Activated T-cell treated with anti-CD3 and anti-CD28 coated beads for 24 hours (primary cell): Measurements from ENCODE around the gene LMLN.
A peak's percentile ranks its signal among the peaks of the same experiment; 100 is the strongest.
"Not testable (repeated sequence)": the region's sequence is repeated elsewhere in the genome, so short reads cannot be mapped to it uniquely, and the experiment has no call there.

Experiments used
- DNase-seq: peaks from one replicate; pipeline ENCODE4 v3.0.0-alpha.2; 2020; ENCODE audit warnings: low read depth

Gene LMLN

GRCh38 chr3:197959891-197960693, at the start of gene LMLN:
TSS of gene LMLN (plus strand) at chr3:197960217. CDS start at chr3:197960246, 29 bp downstream.
- peak; percentile 94 for DNase-seq

DNA sequence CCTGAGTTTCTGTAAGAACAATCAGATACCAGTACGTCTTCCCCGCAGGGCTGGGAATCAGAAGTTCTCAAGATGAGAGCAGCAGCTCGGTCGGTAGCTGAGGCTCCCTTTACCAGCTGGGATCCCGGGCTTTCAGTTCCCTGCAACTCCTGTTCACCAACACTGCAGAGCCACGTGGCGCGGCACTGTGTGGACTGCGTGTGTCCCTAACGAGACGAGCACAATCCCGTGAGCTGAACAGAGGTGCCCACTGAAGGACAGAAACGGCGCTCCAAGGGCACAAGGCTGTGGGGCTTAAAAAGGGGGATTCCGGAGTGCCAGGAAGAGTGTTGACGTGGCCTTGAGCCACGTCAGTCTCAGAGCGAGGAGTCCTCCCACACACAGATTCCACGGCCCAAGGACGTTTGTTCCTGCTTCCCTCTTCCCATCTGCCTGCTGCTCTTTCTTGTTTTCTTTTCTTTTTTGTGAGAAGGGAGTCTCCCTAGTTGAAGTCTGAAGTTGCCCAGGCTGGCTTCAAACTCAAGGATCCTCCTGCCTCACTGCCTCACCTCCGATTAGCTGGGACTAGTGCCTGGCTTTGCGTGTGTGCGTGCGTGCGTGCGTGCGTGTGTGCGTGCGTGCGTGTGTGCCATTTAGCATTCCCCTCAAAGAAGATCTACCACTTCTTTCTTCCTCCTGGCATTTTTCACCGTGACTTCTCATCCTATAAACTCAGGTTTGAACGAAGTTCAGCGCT, 47.1 kb upstream of the LMLN start:
- DNase-seq = no peak

DNA sequence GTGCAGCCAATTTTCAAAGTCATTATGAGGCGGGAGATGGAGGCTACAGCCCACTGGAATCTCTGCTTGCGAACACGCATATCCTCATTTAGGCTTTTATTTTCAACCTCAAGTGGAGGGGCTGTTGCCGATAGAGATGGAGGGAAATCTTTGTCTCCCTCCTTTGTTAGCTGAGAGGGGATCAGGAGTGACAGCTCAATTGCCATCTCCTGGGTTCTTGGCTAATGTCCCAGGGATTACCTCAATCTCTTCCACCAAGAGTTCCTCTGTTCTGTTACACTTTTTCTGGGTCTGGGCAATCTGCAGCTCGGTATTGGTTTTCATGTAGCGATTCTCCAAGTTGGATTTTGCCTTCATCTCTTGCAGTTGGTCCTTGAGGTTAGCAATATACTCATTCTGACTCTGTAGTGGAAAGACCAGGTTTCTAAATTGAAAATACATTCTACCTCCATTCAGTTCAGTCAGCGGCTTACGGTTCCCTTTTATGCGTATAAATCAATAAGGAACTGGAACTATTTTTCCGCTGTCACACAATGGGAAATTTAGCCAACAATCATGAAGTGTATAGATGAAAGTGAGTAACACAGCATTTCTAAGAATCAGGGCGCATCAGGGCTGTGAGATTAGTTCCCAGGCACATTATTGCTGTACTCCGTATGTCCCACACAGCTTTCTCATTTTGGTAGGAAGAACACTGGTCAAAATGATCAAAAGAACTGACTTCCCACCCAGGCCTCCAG, 46.2 kb upstream of the LMLN start:
- no peak for DNase-seq

DNA sequence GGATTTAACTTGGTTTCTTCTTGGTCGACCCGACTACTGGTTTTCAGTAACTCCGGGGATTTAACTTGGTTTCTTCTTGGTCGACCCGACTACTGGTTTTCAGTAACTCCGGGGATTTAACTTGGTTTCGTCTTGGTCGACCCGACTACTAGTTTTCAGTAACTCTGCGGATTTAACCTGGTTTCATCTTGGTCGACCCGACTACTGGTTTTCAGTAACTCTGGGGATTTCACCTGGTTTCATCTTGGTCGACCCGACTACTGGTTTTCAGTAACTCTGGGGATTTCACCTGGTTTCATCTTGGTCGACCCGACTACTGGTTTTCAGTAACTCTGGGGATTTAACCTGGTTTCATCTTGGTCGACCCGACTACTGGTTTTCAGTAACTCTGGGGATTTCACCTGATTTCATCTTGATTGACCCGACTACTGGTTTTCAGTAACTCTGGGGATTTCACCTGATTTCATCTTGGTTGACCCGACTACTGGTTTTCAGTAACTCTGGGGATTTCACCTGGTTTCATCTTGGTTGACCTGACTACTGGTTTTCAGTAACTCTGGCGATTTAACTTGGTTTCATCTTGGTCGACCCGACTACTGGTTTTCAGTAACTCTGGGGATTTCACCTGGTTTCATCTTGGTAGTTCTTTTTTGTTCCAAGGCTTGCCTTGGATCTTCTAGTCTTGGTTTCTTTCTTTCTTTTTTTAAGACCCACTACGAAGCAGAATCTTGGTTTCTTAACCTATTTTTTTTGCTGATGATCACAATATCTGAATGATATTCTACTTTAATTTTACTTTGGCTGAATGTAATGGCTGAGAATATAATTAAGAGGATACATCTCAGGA, 38.4 kb upstream of the LMLN start:
- not testable (repeated sequence) for DNase-seq

- DNase-seq = no peak
Observed at GRCh38 chr3:197926418-197926817, 33.6 kb upstream of the LMLN start.

DNA sequence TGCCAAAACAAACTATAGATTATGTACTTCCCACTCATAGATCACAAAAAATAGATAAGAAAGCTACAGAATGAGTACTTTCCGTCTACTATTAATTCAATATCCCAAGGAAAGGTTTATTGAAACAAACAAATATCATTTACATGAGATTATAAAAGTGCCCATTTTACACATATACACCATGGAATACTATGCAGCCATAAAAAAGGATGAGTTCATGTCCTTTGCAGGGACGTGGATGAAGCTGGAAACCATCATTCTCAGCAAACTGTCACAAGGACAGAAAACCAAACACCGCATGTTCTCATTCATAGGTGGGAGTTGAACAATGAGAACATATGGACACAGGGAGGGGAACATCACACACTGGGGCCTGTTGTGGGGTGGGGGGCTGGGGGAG, 32.4 kb upstream of the LMLN start:
- not testable (repeated sequence) for DNase-seq

- no peak for DNase-seq
Observed at GRCh38 chr3:197936819-197937384, 23.1 kb upstream of the LMLN start.

- DNase-seq = no peak
Observed at GRCh38 chr3:197940745-197941384, 19.2 kb upstream of the LMLN start.

DNA sequence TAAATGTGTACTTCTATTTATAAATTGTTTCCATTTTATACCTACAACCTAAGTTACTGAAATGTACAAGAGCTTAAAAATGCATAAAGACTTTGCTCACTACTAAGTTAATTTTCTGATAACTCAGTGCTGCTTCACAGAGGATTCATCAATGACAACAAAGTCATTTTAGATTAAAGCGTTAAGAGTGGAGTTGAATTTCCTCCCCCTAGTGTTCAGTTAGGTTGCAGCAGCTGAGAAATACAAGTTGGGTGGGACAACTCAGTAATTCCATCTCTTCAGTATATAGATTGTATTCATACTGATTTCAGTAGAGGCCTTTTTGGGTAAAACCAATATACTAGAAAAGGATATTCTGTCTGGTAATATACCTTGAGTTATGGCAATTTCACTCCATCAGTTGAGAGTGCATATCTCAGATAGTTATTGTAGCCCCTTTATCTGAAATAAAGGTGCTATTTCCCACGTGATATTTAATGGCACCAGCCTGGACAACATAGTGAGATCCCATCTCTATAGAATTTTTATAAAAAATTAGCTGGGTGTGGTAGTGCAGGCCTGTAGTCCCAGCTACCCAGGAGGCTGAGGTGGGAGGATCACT, 17.0 kb upstream of the LMLN start:
- peak; percentile 36 for DNase-seq

DNA sequence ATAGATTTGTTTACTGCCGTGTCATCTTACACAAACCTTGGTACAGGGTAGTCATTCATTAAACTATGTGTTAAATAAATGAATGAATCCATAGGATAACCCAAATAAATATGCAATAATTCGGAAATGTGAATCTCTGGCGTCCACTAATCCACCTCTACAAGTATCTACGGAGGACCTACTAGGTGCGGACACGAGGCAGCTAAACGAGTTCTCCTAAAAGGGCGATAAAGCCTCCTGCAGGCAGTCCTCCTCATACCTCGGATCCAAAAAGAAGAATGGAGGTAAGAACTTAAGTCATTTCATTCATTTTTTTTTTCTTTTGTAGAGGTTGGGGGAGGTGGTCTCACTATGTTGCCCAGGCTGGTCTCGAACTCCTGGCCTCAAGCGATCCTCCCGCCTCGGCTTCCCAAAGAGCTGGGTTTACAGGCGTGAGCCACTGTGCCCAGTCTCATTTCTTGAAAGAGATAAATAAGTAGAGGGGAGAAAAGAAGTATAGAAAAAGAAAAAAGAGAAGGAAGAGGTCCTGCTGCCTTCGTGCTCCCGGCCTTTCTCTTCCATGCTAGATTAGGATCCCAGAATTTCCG, 10.7 kb upstream of the LMLN start:
- DNase-seq = no peak

GRCh38 chr3:197949778-197950676, 10.0 kb upstream of the LMLN start, which contains the start of gene RPL35A:
TSS of gene RPL35A (plus strand) at chr3:197950190. CDS start at chr3:197950968, 778 bp downstream.
- DNase-seq = peak; percentile 79

DNA sequence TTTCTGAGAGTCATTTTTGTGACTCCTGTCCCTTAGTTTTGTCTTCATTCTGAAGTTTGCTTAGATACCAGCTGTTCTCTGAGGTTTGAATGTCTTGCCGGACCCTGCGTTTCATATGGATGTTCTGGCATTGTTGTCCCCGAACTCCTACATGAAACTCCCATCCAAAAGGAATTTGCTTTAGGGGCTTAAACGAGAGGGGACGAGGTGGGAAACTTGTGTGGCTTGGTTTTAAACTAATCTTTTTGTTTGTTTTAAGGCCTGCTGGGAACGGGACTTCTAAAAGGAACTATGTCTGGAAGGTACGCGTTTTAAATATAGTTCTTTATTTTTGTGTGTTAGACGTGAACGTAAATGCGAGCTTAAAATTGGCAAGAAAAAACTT, 9.3 kb upstream of the LMLN start:
- DNase-seq = no peak

DNA sequence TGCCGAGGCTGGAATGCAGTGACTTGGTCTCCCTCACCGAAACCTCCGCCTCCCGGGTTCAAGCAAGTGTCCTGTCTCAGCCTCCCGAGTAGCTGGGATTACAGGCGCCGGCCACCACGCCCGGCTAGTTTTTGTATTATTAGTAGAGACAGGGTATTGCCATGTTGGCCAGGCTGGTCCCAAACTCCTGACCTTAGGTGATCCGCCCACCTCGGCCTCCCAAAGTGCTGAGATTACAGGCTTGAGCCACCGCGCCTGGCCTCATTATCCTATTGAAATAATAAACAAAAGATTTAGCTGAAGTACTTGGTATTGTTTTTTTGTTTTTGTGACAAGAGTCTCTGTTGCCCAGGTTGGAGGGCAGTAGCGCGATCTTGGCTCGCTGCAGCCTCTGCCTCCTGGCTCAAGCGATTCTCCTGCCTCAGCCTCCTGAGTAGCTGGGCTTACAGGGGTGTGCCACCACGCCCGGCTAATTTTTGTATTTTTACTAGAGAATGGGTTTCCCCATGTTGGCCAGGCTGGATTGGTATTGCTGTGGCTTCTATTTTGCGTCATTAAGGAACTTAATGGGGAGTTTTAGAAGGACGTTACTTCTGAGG, 8.5 kb upstream of the LMLN start:
- no peak for DNase-seq

- no peak for DNase-seq
Observed at GRCh38 chr3:197952440-197952839, 7.6 kb upstream of the LMLN start.

DNA sequence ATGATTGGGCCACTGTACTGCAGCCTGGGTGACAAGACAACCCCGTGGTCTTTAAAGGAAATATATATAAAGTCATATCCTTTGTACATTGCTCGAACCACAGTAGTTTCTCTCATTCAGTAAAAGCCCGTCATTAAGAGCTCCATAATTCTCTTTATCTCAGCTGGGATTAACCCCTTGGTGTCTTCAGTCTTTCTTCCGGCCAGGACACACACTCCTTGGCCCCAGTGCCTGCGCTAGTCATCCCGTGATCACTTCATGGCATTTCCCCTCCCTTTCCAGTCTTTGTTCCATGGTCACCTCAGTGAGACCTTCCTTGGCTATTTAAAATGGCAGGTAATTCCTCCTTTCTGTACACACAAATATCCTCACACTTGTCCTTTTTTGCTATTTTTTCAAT, 6.7 kb upstream of the LMLN start:
- no peak for DNase-seq

- DNase-seq = no peak
Observed at GRCh38 chr3:197953881-197954280, 6.1 kb upstream of the LMLN start.

DNA sequence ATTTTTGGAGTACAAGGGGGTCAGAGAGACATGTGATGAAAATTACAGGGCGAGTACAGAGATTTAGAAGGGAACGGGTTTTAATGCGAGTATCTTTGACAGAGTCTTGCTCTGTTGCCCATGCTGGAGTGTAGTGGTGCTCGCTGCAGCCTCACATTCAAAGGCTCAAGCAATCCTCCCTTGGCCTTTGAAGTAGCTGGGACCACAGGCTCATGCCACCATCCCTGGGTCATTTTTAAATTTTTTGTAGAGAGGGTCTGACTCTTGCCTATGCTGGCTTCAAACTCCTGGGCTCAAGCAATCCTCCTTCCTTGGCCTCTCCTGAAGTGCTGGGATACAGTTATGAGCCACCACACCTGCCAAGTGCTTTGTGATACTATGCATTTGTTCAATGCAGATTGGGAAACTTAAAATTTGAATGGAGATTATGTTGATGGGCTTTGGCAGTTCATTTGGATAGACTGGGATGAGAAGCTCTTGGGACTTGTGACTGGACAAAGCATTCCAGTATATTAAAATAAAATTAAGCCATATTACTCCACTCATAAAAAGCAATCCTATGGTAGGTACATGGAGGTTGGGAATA, 4.0 kb upstream of the LMLN start:
- DNase-seq = no peak

- no peak for DNase-seq
Observed at GRCh38 chr3:197956626-197956988, 3.4 kb upstream of the LMLN start.
